ENCODE data around the gene PADI1. TPM values are rescaled to one million over a fixed set of nuclear protein-coding genes. Genes with fewer than 3 reads are reported as not detected.
A peak's percentile ranks its signal among the peaks of the same experiment; 100 is the strongest.

PADI1 gene
- total RNA-seq, 1 donor from 2014 or later, result not detected

GRCh38 chr1:17184822-17185484, 20.0 kb upstream of the PADI1 start:
- Mint-ChIP-seq H3K4me3 (ENCODE audit: low read depth) (no peak overlapping the region), H3K27ac (no peak overlapping the region), H3K4me1 (ENCODE audit: low read depth) (no peaks in the 10 kb centered on the region), H3K27me3 (peaks cover 7% of the 10 kb centered on the region), H3K36me3 (ENCODE audit: insufficient read depth) (no peaks in the 10 kb centered on the region), H3K9me3 (ENCODE audit: low read depth) (peaks cover 7% of the 10 kb centered on the region)
- DNase-seq (ENCODE audit: low spot score, unreplicated experiment), result no peak
- TF ChIP-seq CTCF (IDR thresholded peaks at IDR 0.05; ENCODE audit: unreplicated experiment), result no peak

GRCh38 chr1:17185485-17185860, 19.5 kb upstream of the PADI1 start:
- H3K27ac Mint-ChIP-seq, result no peak overlapping the region

GRCh38 chr1:17186216-17186909, 18.6 kb upstream of the PADI1 start:
- Mint-ChIP-seq H3K9me3 (ENCODE audit: low read depth) (peaks cover 4% of the 10 kb centered on the region), H3K4me1 (ENCODE audit: low read depth) (no peaks in the 10 kb centered on the region), H3K27me3 (no peaks in the 10 kb centered on the region), H3K36me3 (ENCODE audit: insufficient read depth) (no peaks in the 10 kb centered on the region), H3K27ac (peak overlapping the region; percentile 33), H3K4me3 (ENCODE audit: low read depth) (no peak overlapping the region)
- no peak for DNase-seq (ENCODE audit: low spot score, unreplicated experiment)
- TF ChIP-seq CTCF (IDR thresholded peaks at IDR 0.05; ENCODE audit: unreplicated experiment), result no peak

More at GRCh38 chr1:17185485-17185860, 19.5 kb upstream of the PADI1 start:
- Mint-ChIP-seq H3K36me3 (ENCODE audit: insufficient read depth) (no peaks in the 10 kb centered on the region), H3K9me3 (ENCODE audit: low read depth) (peaks cover 4% of the 10 kb centered on the region), H3K4me1 (ENCODE audit: low read depth) (no peaks in the 10 kb centered on the region), H3K27me3 (peaks cover 3% of the 10 kb centered on the region), H3K4me3 (ENCODE audit: low read depth) (no peak overlapping the region)
- no peak for TF ChIP-seq CTCF (IDR thresholded peaks at IDR 0.05; ENCODE audit: unreplicated experiment)
- DNase-seq (ENCODE audit: low spot score, unreplicated experiment), result no peak

- DNase-seq (ENCODE audit: low spot score, unreplicated experiment), result no peak
- Mint-ChIP-seq H3K36me3 (ENCODE audit: insufficient read depth) (no peaks in the 10 kb centered on the region), H3K27ac (no peak overlapping the region), H3K4me3 (ENCODE audit: low read depth) (no peak overlapping the region), H3K9me3 (ENCODE audit: low read depth) (peaks cover 4% of the 10 kb centered on the region), H3K27me3 (peaks cover 3% of the 10 kb centered on the region), H3K4me1 (ENCODE audit: low read depth) (no peaks in the 10 kb centered on the region)
- no peak for TF ChIP-seq CTCF (IDR thresholded peaks at IDR 0.05; ENCODE audit: unreplicated experiment)
These were observed 17.9 kb upstream of the PADI1 start for GRCh38 chr1:17187051-17187450.

GRCh38 chr1:17188217-17188616, 16.7 kb upstream of the PADI1 start:
- Mint-ChIP-seq H3K36me3 (ENCODE audit: insufficient read depth) (no peaks in the 10 kb centered on the region), H3K27ac (no peak overlapping the region), H3K9me3 (ENCODE audit: low read depth) (peaks cover 4% of the 10 kb centered on the region), H3K4me1 (ENCODE audit: low read depth) (no peaks in the 10 kb centered on the region), H3K4me3 (ENCODE audit: low read depth) (no peak overlapping the region), H3K27me3 (peaks cover 3% of the 10 kb centered on the region)
- DNase-seq (ENCODE audit: low spot score, unreplicated experiment), result no peak
- TF ChIP-seq CTCF (IDR thresholded peaks at IDR 0.05; ENCODE audit: unreplicated experiment), result no peak

Measured in progenitor cell of endocrine pancreas (in vitro differentiated cells).